ENCODE data around the gene CLDN3. TPM values are rescaled to one million over a fixed set of nuclear protein-coding genes. Genes with fewer than 3 reads are reported as not detected.
"Not testable (repeated sequence)": the region's sequence is repeated elsewhere in the genome, so short reads cannot be mapped to it uniquely, and the experiment has no call there.

The CLDN3 gene
- total and polyA plus RNA-seq, 2 donors (not counting 1 experiment from before 2014, with no cell fraction given), result not detected

DNA sequence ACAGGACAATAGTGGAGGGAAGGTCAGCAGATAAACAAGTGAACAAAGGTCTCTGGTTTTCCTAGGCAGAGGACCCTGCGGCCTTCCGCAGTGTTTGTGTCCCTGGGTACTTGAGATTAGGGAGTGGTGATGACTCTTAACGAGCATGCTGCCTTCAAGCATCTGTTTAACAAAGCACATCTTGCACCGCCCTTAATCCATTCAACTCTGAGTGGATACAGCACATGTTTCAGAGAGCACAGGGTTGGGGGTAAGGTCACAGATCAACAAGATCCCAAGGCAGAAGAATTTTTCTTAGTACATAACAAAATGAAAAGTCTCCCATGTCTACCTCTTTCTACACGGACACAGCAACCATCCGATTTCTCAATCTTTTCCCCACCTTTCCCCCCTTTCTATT, 26.6 kb upstream of the CLDN3 start:
- H3K27ac ChIP-seq (ENCODE audit: low read length in 2 of 2); H3K27me3 Mint-ChIP-seq; H3K4me3 Mint-ChIP-seq; H3K4me3 ChIP-seq (ENCODE audit: control extremely low read depth in 1 of 5, extremely low read depth in 1 of 5, insufficient read depth in 1 of 5, low read depth in 2 of 5, low read length in 4 of 5); H3K36me3 ChIP-seq (replicated peaks in 1 of 2; ENCODE audit: control extremely low read depth in 1 of 2, control insufficient read depth in 1 of 2, extremely low read depth in 1 of 2, insufficient read depth in 2 of 2, low read length in 1 of 2); H3K27ac Mint-ChIP-seq; H3K9ac ChIP-seq (ENCODE audit: low read length); H2AFZ ChIP-seq (ENCODE audit: insufficient read depth, low read depth, low read length, poor library complexity, severe bottlenecking); H3K4me1 Mint-ChIP-seq; H3K27me3 ChIP-seq (replicated peaks in 1 of 4; ENCODE audit: control extremely low read depth in 1 of 4, control insufficient read depth in 3 of 4, insufficient read depth in 4 of 4, low read length in 3 of 4); H3K79me2 ChIP-seq (ENCODE audit: control insufficient read depth, insufficient read depth, low read length); intact Hi-C loops (cut with micrococcal nuclease); POLR2A ChIA-PET; ATAC-seq (ENCODE audit: low read depth); CTCF ChIA-PET; DNase-seq; H3K4me1 ChIP-seq (ENCODE audit: control insufficient read depth in 2 of 2, insufficient read depth in 2 of 2, low read length in 2 of 2); H3K9me3 ChIP-seq (ENCODE audit: control extremely low read depth in 1 of 3, control insufficient read depth in 2 of 3, insufficient read depth in 1 of 3, low read length in 2 of 3); H3K4me2 ChIP-seq (replicated peaks; ENCODE audit: low read depth, low read length, poor library complexity, severe bottlenecking); H4K20me1 ChIP-seq (ENCODE audit: control insufficient read depth, insufficient read depth, low read length, poor library complexity, severe bottlenecking); H3K9me3 Mint-ChIP-seq (ENCODE audit: insufficient read depth): not testable (repeated sequence)
- 100% methylated on average over 1 of the region's 6 CpGs for whole genome bisulfite sequencing (ENCODE audit: insufficient coverage)

DNA sequence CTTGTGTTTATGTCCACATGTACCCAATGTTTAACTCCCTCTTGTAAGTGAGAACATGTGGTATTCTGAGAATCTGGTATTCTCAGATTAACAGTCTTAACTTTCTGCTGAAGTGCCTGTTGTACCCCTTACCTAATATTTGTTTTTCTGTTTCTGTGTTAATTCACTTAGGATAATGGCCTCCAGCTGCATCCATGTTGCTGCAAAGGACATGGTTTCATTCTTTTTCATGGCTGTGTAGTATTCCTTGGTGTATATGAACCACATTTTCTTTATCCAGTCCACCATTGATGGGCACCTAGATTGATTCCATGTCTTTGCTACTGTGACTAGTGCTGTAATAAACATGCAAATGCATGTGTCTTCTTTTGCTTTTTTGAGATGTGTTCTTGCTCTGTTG, 25.1 kb upstream of the CLDN3 start:
- H3K27ac Mint-ChIP-seq; intact Hi-C loops (cut with micrococcal nuclease); H4K20me1 ChIP-seq (ENCODE audit: control insufficient read depth, insufficient read depth, low read length, poor library complexity, severe bottlenecking); H3K4me1 Mint-ChIP-seq; CTCF ChIA-PET; H3K4me1 ChIP-seq (ENCODE audit: control insufficient read depth in 2 of 2, insufficient read depth in 2 of 2, low read length in 2 of 2); DNase-seq; H3K79me2 ChIP-seq (ENCODE audit: control insufficient read depth, insufficient read depth, low read length); H3K27ac ChIP-seq (ENCODE audit: low read length in 2 of 2); H3K27me3 Mint-ChIP-seq; POLR2A ChIA-PET; H3K9me3 Mint-ChIP-seq (ENCODE audit: insufficient read depth); H3K4me3 ChIP-seq (ENCODE audit: control extremely low read depth in 1 of 5, extremely low read depth in 1 of 5, insufficient read depth in 1 of 5, low read depth in 2 of 5, low read length in 4 of 5); H3K9ac ChIP-seq (ENCODE audit: low read length); H3K4me2 ChIP-seq (replicated peaks; ENCODE audit: low read depth, low read length, poor library complexity, severe bottlenecking); ATAC-seq (ENCODE audit: low read depth); H3K27me3 ChIP-seq (replicated peaks in 1 of 4; ENCODE audit: control extremely low read depth in 1 of 4, control insufficient read depth in 3 of 4, insufficient read depth in 4 of 4, low read length in 3 of 4); H3K4me3 Mint-ChIP-seq; H3K9me3 ChIP-seq (ENCODE audit: control extremely low read depth in 1 of 3, control insufficient read depth in 2 of 3, insufficient read depth in 1 of 3, low read length in 2 of 3); H2AFZ ChIP-seq (ENCODE audit: insufficient read depth, low read depth, low read length, poor library complexity, severe bottlenecking); H3K36me3 ChIP-seq (replicated peaks in 1 of 2; ENCODE audit: control extremely low read depth in 1 of 2, control insufficient read depth in 1 of 2, extremely low read depth in 1 of 2, insufficient read depth in 2 of 2, low read length in 1 of 2): not testable (repeated sequence)

DNA sequence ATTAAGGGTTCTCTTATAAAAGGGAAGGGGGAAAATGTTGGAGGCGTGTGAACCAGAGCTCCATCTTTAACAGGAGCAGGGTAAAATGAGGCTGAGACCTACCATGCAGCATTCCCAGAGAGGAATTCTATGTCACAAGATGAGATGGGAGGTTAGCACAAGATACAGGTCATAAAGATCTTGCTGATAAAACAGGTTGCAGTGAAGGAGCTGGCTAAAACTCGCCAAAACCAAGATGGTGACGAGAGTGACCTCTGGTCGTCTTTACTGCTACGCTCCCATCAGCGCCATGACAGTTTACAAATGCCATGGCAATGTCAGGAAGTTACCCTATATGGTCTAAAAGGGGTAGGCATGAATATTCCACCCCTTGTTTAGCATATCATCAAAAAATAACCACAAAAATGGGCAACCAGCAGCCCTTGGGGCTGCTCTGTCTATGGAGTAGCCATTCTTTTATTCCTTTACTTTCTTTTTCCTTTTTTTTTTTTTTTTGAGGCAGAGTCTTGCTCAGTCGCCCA, 21.2 kb upstream of the CLDN3 start:
- H3K4me1 Mint-ChIP-seq; POLR2A ChIA-PET; DNase-seq; H3K27me3 ChIP-seq (replicated peaks in 1 of 4; ENCODE audit: control extremely low read depth in 1 of 4, control insufficient read depth in 3 of 4, insufficient read depth in 4 of 4, low read length in 3 of 4); H3K4me1 ChIP-seq (ENCODE audit: control insufficient read depth in 2 of 2, insufficient read depth in 2 of 2, low read length in 2 of 2); H4K20me1 ChIP-seq (ENCODE audit: control insufficient read depth, insufficient read depth, low read length, poor library complexity, severe bottlenecking); H3K27ac Mint-ChIP-seq; H3K4me3 Mint-ChIP-seq; H3K79me2 ChIP-seq (ENCODE audit: control insufficient read depth, insufficient read depth, low read length); H2AFZ ChIP-seq (ENCODE audit: insufficient read depth, low read depth, low read length, poor library complexity, severe bottlenecking); H3K9me3 Mint-ChIP-seq (ENCODE audit: insufficient read depth); H3K36me3 ChIP-seq (replicated peaks in 1 of 2; ENCODE audit: control extremely low read depth in 1 of 2, control insufficient read depth in 1 of 2, extremely low read depth in 1 of 2, insufficient read depth in 2 of 2, low read length in 1 of 2); ATAC-seq (ENCODE audit: low read depth); H3K4me2 ChIP-seq (replicated peaks; ENCODE audit: low read depth, low read length, poor library complexity, severe bottlenecking); H3K27ac ChIP-seq (ENCODE audit: low read length in 2 of 2); CTCF ChIA-PET; H3K9ac ChIP-seq (ENCODE audit: low read length); intact Hi-C loops (cut with micrococcal nuclease); H3K4me3 ChIP-seq (ENCODE audit: control extremely low read depth in 1 of 5, extremely low read depth in 1 of 5, insufficient read depth in 1 of 5, low read depth in 2 of 5, low read length in 4 of 5); H3K27me3 Mint-ChIP-seq: not testable (repeated sequence)
- peaks cover 2 to 23% (median 4%) of the 10 kb centered on the region in 3 donors for H3K9me3 ChIP-seq (ENCODE audit: control extremely low read depth in 1 of 3, control insufficient read depth in 2 of 3, insufficient read depth in 1 of 3, low read length in 2 of 3)
- WGBS (ENCODE audit: insufficient coverage), result 91% methylated on average over 4 of the region's 7 CpGs

All from B cell (primary cell).